IPS DF 6.9 (cell line): ENCODE data around the gene HOXC13.

Experiments
- DNase-seq: peaks from one replicate; pipeline ENCODE4 v3.0.0-alpha.2; 2013; ENCODE audit warnings: low read depth, low spot score
- H3K27ac ChIP-seq: one replicate; pipeline ENCODE4 v1.5.1; 2013; ENCODE audit warnings: low read length, control low read depth
- H3K27me3 ChIP-seq: 2 replicates; pipeline ENCODE4 v1.6.1; 2013; ENCODE audit warnings: mild to moderate bottlenecking, low read length; ENCODE audit not compliant: control insufficient read depth, insufficient read depth
- H3K36me3 ChIP-seq: 2 replicates; pipeline ENCODE4 v1.6.1; 2013; ENCODE audit warnings: low read length; ENCODE audit not compliant: control insufficient read depth, insufficient read depth
- H3K4me1 ChIP-seq: 2 replicates; pipeline ENCODE4 v1.6.1; 2013; ENCODE audit warnings: low read length; ENCODE audit not compliant: control insufficient read depth, insufficient read depth
- H3K4me3 ChIP-seq: 2 replicates; pipeline ENCODE4 v1.5.1; 2013; ENCODE audit warnings: mild to moderate bottlenecking, low read length
- H3K9me3 ChIP-seq: 2 replicates; pipeline ENCODE4 v1.6.1; 2013; ENCODE audit warnings: low read length, inconsistent platforms; ENCODE audit not compliant: control insufficient read depth, insufficient read depth
- WGBS: extraction: QIAGEN DNeasy Blood & Tissue Kit; methylation state at CpG from one replicate; pipeline ENCODE4 v1.1.7; 2013; ENCODE audit warnings: mixed read lengths, missing lambda C conversion rate; ENCODE audit not compliant: insufficient read length, insufficient coverage; 5-methylcytosine and 5-hydroxymethylcytosine counted together

HOXC13 gene

DNA sequence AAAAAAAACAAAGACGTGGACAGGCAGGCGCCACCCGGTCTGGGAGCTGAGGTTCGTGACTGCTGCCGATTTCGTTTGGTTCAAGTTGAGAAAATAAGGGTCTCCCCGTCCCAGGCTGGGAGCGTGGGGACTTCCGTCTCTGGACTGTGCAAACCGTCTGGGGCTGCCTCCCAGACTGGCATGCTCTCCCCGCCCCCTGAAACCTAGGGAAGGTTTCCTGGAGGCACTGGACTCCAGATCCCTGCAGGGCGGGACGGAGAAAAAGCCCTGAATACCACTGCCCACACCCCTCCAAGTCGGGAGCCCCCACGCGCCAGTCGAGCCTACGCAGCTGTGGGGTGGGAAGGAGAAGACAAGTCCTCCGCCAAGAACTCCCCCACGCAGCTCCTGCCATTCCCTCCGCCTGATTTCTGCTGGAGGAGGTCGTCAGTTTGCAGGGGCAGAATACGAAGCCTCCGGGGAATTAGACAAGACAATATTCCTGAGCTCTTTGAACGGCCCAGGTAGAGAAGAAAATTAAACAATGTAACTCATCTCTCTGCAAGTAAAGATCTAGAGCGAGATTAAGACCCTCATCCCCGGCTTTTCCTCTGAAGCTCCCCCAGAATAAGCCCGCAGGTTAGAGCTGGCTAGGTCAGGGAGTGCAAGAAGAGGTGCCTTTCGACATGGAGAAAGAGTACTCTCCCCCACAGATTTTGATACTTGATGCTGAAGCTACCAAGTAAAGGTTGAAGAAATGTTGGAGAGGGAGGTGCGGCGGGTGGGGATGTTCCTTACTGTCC lies 10.4 kb upstream of the HOXC13 start:
- H3K27ac ChIP-seq: no peak overlapping the region
- H3K9me3 ChIP-seq: no peaks in the 10 kb centered on the region
- H3K36me3 ChIP-seq: no peaks in the 10 kb centered on the region
- no peak for DNase-seq
- no peak overlapping the region for H3K4me3 ChIP-seq
- H3K4me1 ChIP-seq: 0 out of 2 replicates have a peak, but pooled peaks cover 3% of the 10 kb centered on the region
- peaks cover 95% of the 10 kb centered on the region for H3K27me3 ChIP-seq
- no CpG with 5 or more reads among the region's 31 CpGs for WGBS

DNA sequence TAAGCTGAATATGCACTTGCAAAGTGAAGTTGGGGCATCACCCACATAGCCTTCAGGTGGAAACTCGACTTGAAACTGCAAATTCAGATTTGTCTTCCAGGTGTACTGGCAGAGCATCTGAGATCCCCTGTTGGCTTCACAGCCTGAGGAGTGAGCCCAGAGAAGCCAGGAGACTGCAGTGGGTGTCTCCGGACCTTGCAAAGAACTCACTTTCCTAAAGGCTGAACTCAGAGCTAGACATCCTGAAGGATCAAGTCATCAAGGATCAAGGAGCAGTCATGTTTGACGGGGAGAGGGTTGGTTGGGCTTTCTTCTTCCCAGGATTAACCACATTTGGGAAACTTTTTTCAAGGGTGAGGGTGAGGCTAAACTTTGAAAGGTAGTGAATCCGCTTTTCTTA lies 9.1 kb upstream of the HOXC13 start:
- no peaks in the 10 kb centered on the region for H3K9me3 ChIP-seq
- peaks cover 97% of the 10 kb centered on the region for H3K27me3 ChIP-seq
- 0 out of 2 replicates have a peak, but pooled peaks cover 3% of the 10 kb centered on the region for H3K4me1 ChIP-seq
- no peaks in the 10 kb centered on the region for H3K36me3 ChIP-seq
- WGBS: no CpG with 5 or more reads among the region's 4 CpGs
- no peak for DNase-seq
- no peak overlapping the region for H3K4me3 ChIP-seq
- no peak overlapping the region for H3K27ac ChIP-seq

DNA sequence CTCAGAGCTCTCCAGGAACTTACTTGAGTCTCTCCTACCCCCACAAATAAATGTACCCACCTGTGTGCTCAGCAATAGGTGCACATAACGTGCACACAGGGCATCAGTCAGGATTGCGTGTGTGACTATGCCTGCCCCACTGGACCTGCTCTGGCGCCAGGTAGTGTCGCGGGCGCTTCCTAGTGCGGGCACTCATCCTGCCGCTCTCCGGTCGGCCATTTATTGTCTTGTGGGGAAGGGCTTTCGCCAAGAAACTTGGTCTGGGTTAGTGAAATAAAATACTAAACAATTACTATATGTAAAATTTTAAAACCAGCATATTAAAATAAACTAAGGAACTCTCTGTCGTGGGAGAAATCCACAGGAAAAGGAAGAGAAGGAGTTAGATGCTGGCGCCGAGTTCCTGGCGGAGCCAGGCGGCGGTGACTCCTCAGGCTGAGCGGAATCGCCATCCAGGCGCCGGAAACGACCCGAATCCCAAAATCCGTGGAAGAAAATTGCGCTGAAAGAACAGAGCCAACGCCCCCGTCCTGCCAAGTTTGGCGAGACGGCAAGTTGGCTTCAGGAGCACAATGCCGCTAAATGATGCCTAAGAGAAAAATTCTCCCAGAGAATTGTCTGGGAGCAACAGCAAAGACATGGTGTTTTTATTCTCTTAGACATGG lies 7.9 kb upstream of the HOXC13 start:
- no peak for DNase-seq
- H3K4me1 ChIP-seq: 0 out of 2 replicates have a peak, but pooled peaks cover 3% of the 10 kb centered on the region
- H3K9me3 ChIP-seq: no peaks in the 10 kb centered on the region
- peaks cover 98% of the 10 kb centered on the region for H3K27me3 ChIP-seq
- no peak overlapping the region for H3K4me3 ChIP-seq
- no CpG with 5 or more reads among the region's 30 CpGs for WGBS
- no peaks in the 10 kb centered on the region for H3K36me3 ChIP-seq
- no peak overlapping the region for H3K27ac ChIP-seq

DNA sequence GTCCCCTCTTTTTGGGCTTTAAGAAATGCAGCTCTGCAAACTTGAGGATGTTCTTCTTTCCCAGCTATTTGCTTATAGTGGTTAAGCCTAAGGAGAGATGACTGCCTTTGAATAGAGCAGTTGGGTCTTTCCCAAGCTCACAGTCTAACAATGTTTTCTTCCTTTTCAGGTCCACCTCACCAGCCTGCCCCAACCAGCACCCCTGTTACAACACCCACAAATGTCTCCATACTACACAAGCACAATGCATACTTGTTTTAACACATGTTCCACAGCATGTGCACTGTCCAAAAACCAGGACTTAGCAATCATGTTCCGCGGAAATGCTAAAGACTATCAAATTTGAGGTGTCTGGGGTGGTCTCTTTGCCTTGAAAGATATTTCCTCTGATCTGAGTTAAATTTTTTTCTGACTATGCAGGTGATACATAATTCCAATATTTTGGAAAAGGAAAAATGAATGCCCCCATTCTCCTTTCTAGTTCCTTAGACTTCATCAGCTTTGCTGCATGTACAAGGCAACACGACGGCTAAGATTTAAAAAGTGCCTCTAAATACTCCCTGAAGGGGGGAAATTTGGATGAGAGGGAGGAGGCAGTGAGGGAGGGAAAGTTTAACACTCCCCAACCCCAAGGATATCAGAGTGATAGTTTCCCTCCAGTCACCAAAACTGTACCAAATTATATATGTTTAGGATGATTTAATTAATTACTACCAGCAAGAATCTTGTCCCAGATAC lies 6.6 kb upstream of the HOXC13 start:
- H3K27me3 ChIP-seq: peaks cover 98% of the 10 kb centered on the region

DNA sequence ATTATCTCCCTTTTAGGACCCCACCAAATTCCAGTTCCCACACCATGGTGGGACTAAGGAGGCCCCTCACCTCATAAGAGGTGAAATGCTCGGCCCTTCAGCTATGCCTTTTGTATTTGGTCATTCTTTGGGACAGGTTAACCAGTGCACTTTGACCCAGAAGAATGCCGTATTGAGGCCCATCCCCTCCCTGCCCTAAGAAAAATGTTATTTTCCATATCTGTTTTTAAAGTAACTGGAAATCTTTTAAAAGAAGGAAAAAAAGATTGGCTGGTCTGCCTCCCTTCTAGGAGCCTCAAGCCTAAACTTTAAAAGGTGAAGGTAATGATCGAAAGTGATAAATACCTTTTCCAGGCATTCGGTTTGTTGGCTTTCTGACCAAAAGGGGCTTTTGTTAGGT lies 5.7 kb upstream of the HOXC13 start:
- Histone ChIP-seq H3K27ac (no peak overlapping the region), H3K9me3 (no peaks in the 10 kb centered on the region), H3K4me1 (no peaks in the 10 kb centered on the region), H3K36me3 (no peaks in the 10 kb centered on the region), H3K4me3 (no peak overlapping the region), H3K27me3 (peaks cover 98% of the 10 kb centered on the region)
- WGBS: no CpG with 5 or more reads among the region's 4 CpGs
- no peak for DNase-seq

More for the DNA sequence above, 6.6 kb upstream of the HOXC13 start:
- Histone ChIP-seq H3K9me3 (no peaks in the 10 kb centered on the region), H3K27ac (no peak overlapping the region), H3K36me3 (no peaks in the 10 kb centered on the region), H3K4me1 (0 out of 2 replicates have a peak, but pooled peaks cover 3% of the 10 kb centered on the region), H3K4me3 (no peak overlapping the region)
- DNase-seq: no peak
- WGBS: no CpG with 5 or more reads among the region's 4 CpGs

GRCh38 chr12:53935383-53936341 lies 3.0 kb upstream of the HOXC13 start:
- no CpG with 5 or more reads among the region's 49 CpGs for WGBS
- Histone ChIP-seq H3K27ac (no peak overlapping the region), H3K4me1 (0 out of 2 replicates have a peak, but pooled peaks cover 1% of the 10 kb centered on the region), H3K27me3 (peaks cover 92% of the 10 kb centered on the region), H3K9me3 (no peaks in the 10 kb centered on the region), H3K36me3 (no peaks in the 10 kb centered on the region), H3K4me3 (no peak overlapping the region)
- DNase-seq: no peak

GRCh38 chr12:53937099-53937498 lies 1.5 kb upstream of the HOXC13 start:
- H3K27me3 ChIP-seq: peaks cover 92% of the 10 kb centered on the region
- H3K4me3 ChIP-seq: no peak overlapping the region
- no peaks in the 10 kb centered on the region for H3K36me3 ChIP-seq
- H3K27ac ChIP-seq: no peak overlapping the region
- H3K9me3 ChIP-seq: no peaks in the 10 kb centered on the region
- no CpG with 5 or more reads among the region's 12 CpGs for WGBS
- DNase-seq: no peak
- H3K4me1 ChIP-seq: 0 out of 2 replicates have a peak, but pooled peaks cover 1% of the 10 kb centered on the region

- no peak for DNase-seq
- no peaks in the 10 kb centered on the region for H3K9me3 ChIP-seq
- H3K27ac ChIP-seq: no peak overlapping the region
- no peaks in the 10 kb centered on the region for H3K36me3 ChIP-seq
- WGBS: no CpG with 5 or more reads among the region's 23 CpGs
- H3K4me1 ChIP-seq: 0 out of 2 replicates have a peak, but pooled peaks cover 1% of the 10 kb centered on the region
- no peak overlapping the region for H3K4me3 ChIP-seq
- peaks cover 90% of the 10 kb centered on the region for H3K27me3 ChIP-seq
Measured at GRCh38 chr12:53937596-53938325, 870 bp upstream of the HOXC13 start.
